SK-N-SH (cell line): ENCODE measurements around the gene SETD4.

Experiments used
- CTCF ChIP-seq: fragments of 200-600 bp; sonication (generic); IDR thresholded peaks from 2 replicates; pipeline ENCODE4 v1.6.1; 2017; ENCODE audit warnings: antibody characterized with exemption, mild to moderate bottlenecking, moderate library complexity
- EP300 ChIP-seq, 2 experiments: IDR thresholded peaks; 2 replicates each; pipeline versions ENCODE4 v1.4.0 to v1.6.1; 2012; ENCODE audit warnings: borderline replicate concordance in 1 of 2, low read depth in 1 of 2, low read length in 1 of 2
- EZH2phosphoT487 ChIP-seq: fragments of 200-600 bp; sonication (generic); IDR thresholded peaks from 2 replicates; pipeline ENCODE4 v1.6.1; 2017; ENCODE audit warnings: low read depth, mixed run types, mild to moderate bottlenecking, antibody characterized with exemption, moderate library complexity, borderline replicate concordance
- MXI1 ChIP-seq: IDR thresholded peaks from 2 replicates; pipeline ENCODE4 v1.6.1; 2012; ENCODE audit warnings: mild to moderate bottlenecking, low read depth, low read length, improper control_type of control experiment
- NRF1 ChIP-seq: IDR thresholded peaks from 2 replicates; pipeline ENCODE4 v1.6.1; 2012; ENCODE audit warnings: low read depth, mild to moderate bottlenecking, low read length
- POLR2AphosphoS5 ChIP-seq: IDR thresholded peaks from 2 replicates; pipeline ENCODE4 v1.6.1; 2012; ENCODE audit warnings: low read depth, low read length
- RAD21 ChIP-seq: IDR thresholded peaks from 2 replicates; pipeline ENCODE4 v1.6.1; 2012; ENCODE audit warnings: mild to moderate bottlenecking, low read length
- RXRA ChIP-seq: IDR thresholded peaks from 2 replicates; pipeline ENCODE4 v1.4.0; 2012; ENCODE audit warnings: low read depth, mild to moderate bottlenecking, borderline replicate concordance
- SIN3A ChIP-seq: IDR thresholded peaks from 2 replicates; pipeline ENCODE4 v1.6.1; 2012; ENCODE audit warnings: low read depth, mild to moderate bottlenecking, low read length, moderate library complexity, borderline replicate concordance
- TAF1 ChIP-seq: IDR thresholded peaks from 2 replicates; pipeline ENCODE4 v1.6.1; 2012; ENCODE audit warnings: low read depth, mild to moderate bottlenecking, low read length, moderate library complexity, borderline replicate concordance
- YY1 ChIP-seq: IDR thresholded peaks from 2 replicates; pipeline ENCODE4 v1.4.0; 2012; ENCODE audit warnings: low read depth, mild to moderate bottlenecking

GRCh38 chr21:36030581-36031189, 29.6 kb downstream of the SETD4 start:
- TF ChIP-seq CTCF (no peak), SIN3A (no peak), TAF1 (no peak), RXRA (no peak), RAD21 (no peak), YY1 (no peak), POLR2AphosphoS5 (no peak), EP300 (IDR thresholded peaks at IDR 0.05; ENCODE audit: borderline replicate concordance in 1 of 2, low read depth in 1 of 2, low read length in 1 of 2) (no peak), EZH2phosphoT487 (no peak), MXI1 (no peak), NRF1 (no peak)
